Lower lobe of right lung (tissue), 2 donors: Measurements from ENCODE around the gene VASH2. TPM values are rescaled to one million over a fixed set of nuclear protein-coding genes. Genes with fewer than 3 reads are reported as not detected.
"Not testable (repeated sequence)": the region's sequence is repeated elsewhere in the genome, so short reads cannot be mapped to it uniquely, and the experiment has no call there.

Experiments used
- ATAC-seq, 2 donors: fragments of 200-7000 bp; cut with Tn5 transposase; one replicate each; pipeline ENCODE4 v1.9.1; 2020 to 2022; ENCODE audit warnings: mild to moderate bottlenecking in 2 of 2, moderate library complexity in 2 of 2
- DNase-seq: peaks from one replicate; pipeline ENCODE4 v3.0.0-alpha.2; 2020
- H3K27ac ChIP-seq: fragments of 200-600 bp; one replicate; pipeline ENCODE4 v1.8.0; 2022
- H3K27me3 ChIP-seq: fragments of 200-600 bp; one replicate; pipeline ENCODE4 v1.8.0; 2022; ENCODE audit warnings: low read depth
- H3K36me3 ChIP-seq: fragments of 200-600 bp; one replicate; pipeline ENCODE4 v1.8.0; 2022; ENCODE audit warnings: mild to moderate bottlenecking
- H3K4me1 ChIP-seq: fragments of 200-600 bp; one replicate; pipeline ENCODE4 v1.8.0; 2022
- H3K4me3 ChIP-seq: fragments of 200-600 bp; one replicate; pipeline ENCODE4 v1.8.0; 2022; ENCODE audit warnings: mild to moderate bottlenecking
- H3K9me3 ChIP-seq: fragments of 200-600 bp; one replicate; pipeline ENCODE4 v1.8.0; 2022
- intact Hi-C: fragments of 100-400 bp; cut with DNase I; formaldehyde crosslinking; loops from one replicate; pipeline ENCODE4 v1.11.0; 2022
- total RNA-seq: library from RNA; stranded (reverse); fragmentation: NEBNext Ultra II Directional; extraction: Animal tissue kit (Norgen Biotek cat#: 25700); gene quantifications from one replicate; pipeline ENCODE4 v1.2.1, GENCODE V29; 2021
- TF ChIP-seq, protein P1 (sequence below): fragments of 200-600 bp; IDR thresholded peaks from one replicate; pipeline ENCODE4 v1.8.0; 2022; ENCODE audit warnings: antibody characterized with exemption, mild to moderate bottlenecking
- donor health status: DM: no; HTN: yes; CAD: no; lungs with severe emphysema.

Gene VASH2
- total RNA-seq, 1 donor from 2014 or later, result 1.6 TPM

- H3K4me1 ChIP-seq, result no peaks in the 10 kb centered on the region
- H3K9me3 ChIP-seq, result no peaks in the 10 kb centered on the region
- H3K27me3 ChIP-seq, result no peaks in the 10 kb centered on the region
- TF ChIP-seq, protein P1, sequence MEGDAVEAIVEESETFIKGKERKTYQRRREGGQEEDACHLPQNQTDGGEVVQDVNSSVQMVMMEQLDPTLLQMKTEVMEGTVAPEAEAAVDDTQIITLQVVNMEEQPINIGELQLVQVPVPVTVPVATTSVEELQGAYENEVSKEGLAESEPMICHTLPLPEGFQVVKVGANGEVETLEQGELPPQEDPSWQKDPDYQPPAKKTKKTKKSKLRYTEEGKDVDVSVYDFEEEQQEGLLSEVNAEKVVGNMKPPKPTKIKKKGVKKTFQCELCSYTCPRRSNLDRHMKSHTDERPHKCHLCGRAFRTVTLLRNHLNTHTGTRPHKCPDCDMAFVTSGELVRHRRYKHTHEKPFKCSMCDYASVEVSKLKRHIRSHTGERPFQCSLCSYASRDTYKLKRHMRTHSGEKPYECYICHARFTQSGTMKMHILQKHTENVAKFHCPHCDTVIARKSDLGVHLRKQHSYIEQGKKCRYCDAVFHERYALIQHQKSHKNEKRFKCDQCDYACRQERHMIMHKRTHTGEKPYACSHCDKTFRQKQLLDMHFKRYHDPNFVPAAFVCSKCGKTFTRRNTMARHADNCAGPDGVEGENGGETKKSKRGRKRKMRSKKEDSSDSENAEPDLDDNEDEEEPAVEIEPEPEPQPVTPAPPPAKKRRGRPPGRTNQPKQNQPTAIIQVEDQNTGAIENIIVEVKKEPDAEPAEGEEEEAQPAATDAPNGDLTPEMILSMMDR, result no peak
- intact Hi-C loops, result no loop called here
- no peaks in the 10 kb centered on the region for H3K36me3 ChIP-seq
- DNase-seq (no peak), ATAC-seq (no peak)
- H3K27ac ChIP-seq, result no peak overlapping the region
- H3K4me3 ChIP-seq, result no peak overlapping the region
These were observed 10.6 kb downstream of the VASH2 start for GRCh38 chr1:212960932-212961331.

- no peak for DNase-seq
- intact Hi-C loops, result no loop called here
- ATAC-seq, result no peak
- H3K27ac ChIP-seq, result no peak overlapping the region
- no peaks in the 10 kb centered on the region for H3K36me3 ChIP-seq
- H3K4me1 ChIP-seq, result no peaks in the 10 kb centered on the region
- TF ChIP-seq, protein P1, result no peak
- no peak overlapping the region for H3K4me3 ChIP-seq
- no peaks in the 10 kb centered on the region for H3K27me3 ChIP-seq
- H3K9me3 ChIP-seq, result no peaks in the 10 kb centered on the region
These were observed 12.2 kb downstream of the VASH2 start for GRCh38 chr1:212962509-212962908.

GRCh38 chr1:212964102-212964501 is 13.8 kb downstream of the VASH2 start:
- H3K27me3 ChIP-seq, result no peaks in the 10 kb centered on the region
- H3K9me3 ChIP-seq, result no peaks in the 10 kb centered on the region
- intact Hi-C loops, result no loop called here
- H3K4me3 ChIP-seq, result no peak overlapping the region
- TF ChIP-seq, protein P1, result no peak
- no peaks in the 10 kb centered on the region for H3K36me3 ChIP-seq
- DNase-seq, result no peak
- H3K4me1 ChIP-seq, result no peaks in the 10 kb centered on the region
- H3K27ac ChIP-seq, result no peak overlapping the region
- no peak for ATAC-seq

- H3K27ac ChIP-seq, H3K4me3 ChIP-seq, ATAC-seq, H3K36me3 ChIP-seq, H3K27me3 ChIP-seq, intact Hi-C loops, DNase-seq, H3K4me1 ChIP-seq, H3K9me3 ChIP-seq: not testable (repeated sequence)
These were observed 14.7 kb downstream of the VASH2 start for GRCh38 chr1:212964993-212965392.

DNA sequence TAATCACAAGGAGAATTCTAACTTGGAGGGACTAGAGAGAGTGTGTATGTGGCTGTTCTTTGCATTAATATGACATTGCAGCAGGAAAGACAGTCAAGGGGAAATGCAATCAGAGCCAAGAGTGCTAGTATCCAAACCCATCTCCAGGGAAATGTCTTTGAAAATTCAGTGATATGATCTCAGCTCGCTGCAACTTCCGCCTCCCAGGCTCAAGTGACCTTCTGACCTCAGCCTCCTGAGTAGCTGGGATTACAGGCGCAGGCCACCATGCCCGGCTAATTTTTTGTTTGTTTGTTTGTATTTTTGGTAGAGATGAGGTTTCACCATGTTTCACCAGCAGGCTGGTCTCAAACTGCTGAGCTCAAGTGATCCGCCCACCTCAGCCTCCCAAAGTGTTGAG is 16.3 kb downstream of the VASH2 start:
- no peak overlapping the region for H3K4me3 ChIP-seq
- H3K9me3 ChIP-seq, result no peaks in the 10 kb centered on the region
- no peaks in the 10 kb centered on the region for H3K4me1 ChIP-seq
- DNase-seq (no peak), ATAC-seq (no peak)
- TF ChIP-seq, protein P1, result no peak
- no peaks in the 10 kb centered on the region for H3K27me3 ChIP-seq
- intact Hi-C loops, result no loop called here
- no peaks in the 10 kb centered on the region for H3K36me3 ChIP-seq
- H3K27ac ChIP-seq, result no peak overlapping the region

- H3K27ac ChIP-seq, result no peak overlapping the region
- ATAC-seq (no peak), DNase-seq (no peak)
- no peaks in the 10 kb centered on the region for H3K36me3 ChIP-seq
- no peaks in the 10 kb centered on the region for H3K9me3 ChIP-seq
- H3K27me3 ChIP-seq, result no peaks in the 10 kb centered on the region
- no peaks in the 10 kb centered on the region for H3K4me1 ChIP-seq
- intact Hi-C loops, result no loop called here
- no peak overlapping the region for H3K4me3 ChIP-seq
- TF ChIP-seq, protein P1, result peak; percentile 36
These were observed 17.5 kb downstream of the VASH2 start for GRCh38 chr1:212967801-212968200.
